IMR-90 (cell line): ENCODE results near the gene TMEM158. TPM values are rescaled to one million over a fixed set of nuclear protein-coding genes. Genes with fewer than 3 reads are reported as not detected.

Source experiments
- ATAC-seq: fragments of 200-7000 bp; cut with Tn5 transposase; 2 replicates; pipeline ENCODE4 v1.9.1; 2020; ENCODE audit warnings: low read depth, mild to moderate bottlenecking, moderate library complexity
- BruUV-seq: library from RNA; stranded (reverse); fragments of 400-500 nt; replicated peaks from 2 replicates; lab custom pipeline; 2021; lab: Mats Ljungman, UMichigan
- CTCF ChIA-PET: fragments of 300-600 bp; formaldehyde crosslinking; extraction: SDS; loops from one replicate; lab custom pipeline; 2021; ENCODE audit warnings: antibody characterized with exemption; lab: Yijun Ruan, JAX
- POLR2A ChIA-PET: fragments of 300-600 bp; sonication (Branson Sonifier 250); formaldehyde crosslinking; loops from one replicate; lab custom pipeline; 2022; ENCODE audit warnings: antibody characterized with exemption; ENCODE audit not compliant: unreplicated experiment; lab: Charles Lee
- DNase-seq: peaks from one replicate; pipeline ENCODE4 v3.0.0; 2013
- H2AFZ ChIP-seq: replicated peaks from 2 replicates; pipeline ENCODE3; 2013; ENCODE audit warnings: low read length, mild to moderate bottlenecking; ENCODE audit not compliant: poor library complexity
- H2AK5ac ChIP-seq: 2 replicates; pipeline ENCODE4 v1.6.1; 2013; ENCODE audit warnings: low read depth, low read length, inconsistent platforms
- H2AK9ac ChIP-seq: replicated peaks from 2 replicates; pipeline ENCODE3; 2013; ENCODE audit warnings: mild to moderate bottlenecking, low read depth, low read length, moderate library complexity; ENCODE audit not compliant: poor library complexity
- H2BK120ac ChIP-seq: 2 replicates; pipeline ENCODE4 v1.6.1; 2013; ENCODE audit warnings: low read depth, low read length, inconsistent platforms
- H2BK15ac ChIP-seq: 3 replicates; pipeline ENCODE4 v1.6.1; 2013; ENCODE audit warnings: low read depth, low read length, inconsistent platforms
- H2BK20ac ChIP-seq: 2 replicates; pipeline ENCODE4 v1.6.1; 2013; ENCODE audit warnings: low read depth, mild to moderate bottlenecking, inconsistent platforms, low read length, moderate library complexity
- H2BK5ac ChIP-seq: 2 replicates; pipeline ENCODE4 v1.6.1; 2013; ENCODE audit warnings: mild to moderate bottlenecking, low read depth, low read length, inconsistent platforms; ENCODE audit not compliant: poor library complexity, severe bottlenecking
- H3K14ac ChIP-seq: replicated peaks from 2 replicates; pipeline ENCODE4 v1.6.1; 2013; ENCODE audit warnings: low read depth, low read length, inconsistent platforms
- H3K18ac ChIP-seq: 2 replicates; pipeline ENCODE4 v1.6.1; 2013; ENCODE audit warnings: low read depth, low read length, control low read depth
- H3K23ac ChIP-seq: 2 replicates; pipeline ENCODE4 v1.6.1; 2013; ENCODE audit warnings: low read depth, low read length, inconsistent platforms
- H3K27ac ChIP-seq: 2 replicates; pipeline ENCODE4 v1.5.1; 2013; ENCODE audit warnings: mild to moderate bottlenecking, control low read depth, low read length; ENCODE audit not compliant: insufficient read depth
- H3K27me3 ChIP-seq: 2 replicates; pipeline ENCODE4 v1.6.1; 2013; ENCODE audit warnings: low read length; ENCODE audit not compliant: control insufficient read depth, insufficient read depth
- H3K36me3 ChIP-seq: 2 replicates; pipeline ENCODE4 v1.6.1; 2013; ENCODE audit warnings: low read length, mixed read lengths; ENCODE audit not compliant: control insufficient read depth, insufficient read depth
- H3K4ac ChIP-seq: 2 replicates; pipeline ENCODE4 v1.6.1; 2013; ENCODE audit warnings: low read depth, low read length, inconsistent platforms
- H3K4me1 ChIP-seq: 2 replicates; pipeline ENCODE4 v1.6.1; 2013; ENCODE audit warnings: low read length, mixed read lengths; ENCODE audit not compliant: control insufficient read depth, insufficient read depth
- H3K4me2 ChIP-seq: 2 replicates; pipeline ENCODE4 v1.6.1; 2013; ENCODE audit warnings: low read depth, mild to moderate bottlenecking, control low read depth, low read length, moderate library complexity
- H3K4me3 ChIP-seq: 2 replicates; pipeline ENCODE4 v1.5.1; 2013; ENCODE audit warnings: low read depth, mild to moderate bottlenecking, control low read depth, low read length, moderate library complexity; ENCODE audit not compliant: insufficient read depth
- H3K56ac ChIP-seq: 2 replicates; pipeline ENCODE4 v1.6.1; 2013; ENCODE audit warnings: low read length, inconsistent platforms; ENCODE audit not compliant: insufficient read depth; ENCODE audit errors: extremely low read depth
- H3K79me1 ChIP-seq, 2 experiments: 2 replicates each; pipeline ENCODE4 v1.6.1; 2013; ENCODE audit warnings: low read length in 2 of 2, inconsistent platforms in 1 of 2, low read depth in 1 of 2
- H3K9ac ChIP-seq: 2 replicates; pipeline ENCODE4 v1.6.1; 2013; ENCODE audit warnings: low read depth, low read length, control low read depth
- H3K9me1 ChIP-seq: 2 replicates; pipeline ENCODE4 v1.6.1; 2013; ENCODE audit warnings: low read length, inconsistent platforms; ENCODE audit not compliant: insufficient read depth
- H3K9me3 ChIP-seq: 2 replicates; pipeline ENCODE4 v1.6.1; 2013; ENCODE audit warnings: low read length; ENCODE audit not compliant: control insufficient read depth, insufficient read depth
- H4K20me1 ChIP-seq: 2 replicates; pipeline ENCODE4 v1.6.1; 2013; ENCODE audit warnings: low read length, inconsistent platforms; ENCODE audit not compliant: insufficient read depth
- H4K5ac ChIP-seq: 2 replicates; pipeline ENCODE4 v1.6.1; 2013; ENCODE audit warnings: mild to moderate bottlenecking, low read depth, low read length, control low read depth
- H4K8ac ChIP-seq, 2 experiments: 2 replicates each; pipeline ENCODE4 v1.6.1; 2013; ENCODE audit warnings: low read depth in 2 of 2, low read length in 2 of 2, control low read depth in 1 of 2, inconsistent platforms in 1 of 2
- H4K91ac ChIP-seq: 2 replicates; pipeline ENCODE4 v1.6.1; 2013; ENCODE audit warnings: low read depth, low read length, inconsistent platforms; ENCODE audit not compliant: insufficient read depth
- CEBPB ChIP-seq: IDR thresholded peaks from 2 replicates; pipeline ENCODE4 v1.6.1; 2012; ENCODE audit warnings: low read depth, low read length, improper control_type of control experiment
- FOS ChIP-seq: fragments of 150-350 bp; IDR thresholded peaks from 2 replicates; pipeline ENCODE4 v1.6.1; 2016; ENCODE audit warnings: low read depth, low read length
- MAFK ChIP-seq: IDR thresholded peaks from 2 replicates; pipeline ENCODE4 v1.6.1; 2012; ENCODE audit warnings: low read depth, low read length, improper control_type of control experiment
- WGBS, 2 experiments: methylation state at CpG; one replicate each; pipeline versions ENCODE4 v1.1.5 to v1.1.7; 2013; ENCODE audit warnings: missing lambda C conversion rate in 2 of 2; ENCODE audit not compliant: insufficient read length in 1 of 2; ENCODE audit errors: extremely low coverage in 2 of 2; 5-methylcytosine and 5-hydroxymethylcytosine counted together
- dilution Hi-C: fragments of 300-500 bp; cut with HindIII; formaldehyde crosslinking; loops from one replicate; pipeline ENCODE4 v1.14.3; 2018; ENCODE audit warnings: low sequenced_read_pairs; ENCODE audit not compliant: unreplicated experiment
- in situ Hi-C: fragments of 300-500 bp; cut with MboI; formaldehyde crosslinking; loops from 3 replicates; pipeline ENCODE4 v1.14.3; 2019; ENCODE audit warnings: low sequenced_read_pairs, inconsistent platforms, mixed read lengths
- intact Hi-C: fragments of 100-400 bp; cut with micrococcal nuclease; formaldehyde crosslinking; loops from 2 replicates; pipeline ENCODE4 v1.10.0; 2022
- polyA plus RNA-seq, 3 experiments: library from polyadenylated mRNA; depleted of rRNA; stranded (reverse); fragments of >200 nt; gene quantifications; 2 replicates each; pipeline ENCODE4 v1.2.3, GENCODE V29; 2012; ENCODE audit warnings: low replicate concordance in 1 of 3
- total RNA-seq: library from RNA; depleted of rRNA; stranded (reverse); fragments of >200 nt; gene quantifications from 2 replicates; pipeline ENCODE4 v1.2.3, GENCODE V29; 2012

TMEM158 gene
- total and polyA plus RNA-seq, 2 of the 4 experiments (the other 2 are of a cell fraction) = 1.6 to 16.4 TPM

DNA sequence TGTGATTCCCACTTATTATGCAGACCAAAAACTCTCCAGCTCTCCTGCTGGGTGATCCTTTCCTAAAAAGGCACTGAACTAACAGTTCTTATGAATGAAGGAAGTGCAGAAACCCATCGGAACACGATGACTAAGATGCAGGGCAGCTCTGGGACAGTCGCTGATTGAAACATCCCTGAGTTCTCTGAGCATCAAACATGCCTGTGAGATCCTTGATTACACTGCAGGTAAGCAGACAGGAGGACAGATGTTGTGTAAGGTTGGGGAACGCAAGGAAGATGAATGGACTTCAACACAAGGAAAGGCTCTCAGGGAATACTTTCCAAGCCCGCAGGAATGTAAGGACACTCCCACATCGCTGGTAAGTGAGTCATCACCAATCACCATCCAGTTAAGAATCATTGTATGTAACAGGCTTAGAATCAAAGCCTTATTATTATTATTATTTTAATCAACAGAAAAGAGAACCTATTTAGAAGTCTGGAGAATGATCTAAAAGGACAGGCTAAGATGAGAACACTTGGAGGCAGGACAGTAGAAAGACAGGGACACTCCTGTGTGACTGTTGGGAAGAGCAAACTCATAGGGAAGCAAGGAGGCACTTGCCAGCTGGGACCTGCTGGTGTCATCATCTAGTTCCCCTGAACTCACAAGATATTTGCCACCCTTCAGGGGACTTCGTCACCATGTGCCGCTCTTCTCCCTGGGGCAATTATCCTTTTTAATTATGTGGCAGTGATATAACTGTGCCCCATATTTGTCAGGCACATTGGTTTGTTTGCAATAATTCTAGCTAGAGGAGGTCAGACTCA, 26.0 kb downstream of the TMEM158 start:
- Histone ChIP-seq H3K14ac (peak overlapping the region; percentile 88), H2BK20ac (peak overlapping the region; percentile 99), H3K9me1 (peaks cover 28% of the 10 kb centered on the region), H3K79me1 (peaks cover 0 to 2% of the 10 kb centered on the region in 2 experiments; a peak in 1 of 4 replicates), H3K4ac (peak overlapping the region; percentile 97), H3K56ac (peak overlapping the region; percentile 60), H3K27ac (peak overlapping the region; percentile 59), H3K18ac (peak overlapping the region; percentile 85), H3K4me3 (no peak overlapping the region), H2AFZ (peak overlapping the region; percentile 82), H2BK120ac (peak overlapping the region; percentile 99), H3K9me3 (no peaks in the 10 kb centered on the region), H3K23ac (peak overlapping the region; percentile 90), H4K8ac (peak overlapping the region; percentile 19 to 95), H4K20me1 (no peaks in the 10 kb centered on the region), H4K5ac (peak overlapping the region; percentile 62; the same call in 1 of the 2 replicates), H3K36me3 (no peaks in the 10 kb centered on the region), H3K9ac (no peak overlapping the region), H2BK5ac (peak overlapping the region; percentile 95), H3K4me1 (peaks cover 20% of the 10 kb centered on the region), H2BK15ac (peak overlapping the region; percentile 97), H2AK9ac (peak overlapping the region; percentile 57), H3K4me2 (peak overlapping the region; percentile 7; the same call in 1 of the 2 replicates), H3K27me3 (no peaks in the 10 kb centered on the region), H4K91ac (peak overlapping the region; percentile 93), H2AK5ac (peak overlapping the region; percentile 96)
- WGBS, 2 experiments = 50% methylated on average over 2 of the region's 8 CpGs; no CpG with 5 or more reads in 1 of the 2 experiments
- CTCF ChIA-PET = interaction anchor here (1.4 kb wide), 1 partner anchor 159 kb away, joined by 4 read pairs; no protein-coding TSS in a partner anchor
- POLR2A ChIA-PET = no interaction called here
- intact Hi-C loops (loop anchor here (5.0 kb wide), 1 partner anchor 63 kb away; no protein-coding TSS in a partner anchor), dilution Hi-C loops (no loop called here), in situ Hi-C loops (loop anchor here (10.0 kb wide), 1 partner anchor 465 kb away; no protein-coding TSS in a partner anchor)
- DNase-seq (peak; percentile 92), ATAC-seq (peak; percentile 84)
- BruUV-seq = no TSS peak
- TF ChIP-seq CEBPB (peak; percentile 75), FOS (peak; percentile 82), MAFK (no peak)
